Gastrocnemius medialis (tissue), 4 donors: Measurements from ENCODE around the gene CCDC141. TPM values are rescaled to one million over a fixed set of nuclear protein-coding genes. Genes with fewer than 3 reads are reported as not detected.

ENCODE experiments used
- ATAC-seq, 2 donors: fragments of 150-250 bp; one replicate each; pipeline ENCODE4 v1.9.1; 2016
- DNase-seq, 2 donors: peaks; one replicate each; pipeline ENCODE4 v3.0.0-alpha.2; 2019
- H3K27ac ChIP-seq, 4 donors: fragments of 200-600 bp; sonication (generic); 1 replicate in 1 of 4; 2 replicates in 3 of 4; pipeline ENCODE4 v1.5.1; 2016 to 2018; ENCODE audit warnings: mild to moderate bottlenecking in 2 of 4, moderate library complexity in 1 of 4
- H3K27me3 ChIP-seq, 3 donors: fragments of 200-600 bp; sonication (generic) in 2 of 3; 1 replicate in 1 of 3; 2 replicates in 2 of 3; pipeline versions ENCODE4 v1.5.1 to v1.6.0; 2016 to 2019; ENCODE audit warnings: mild to moderate bottlenecking in 1 of 3, moderate library complexity in 1 of 3
- H3K36me3 ChIP-seq, 2 donors: fragments of 200-600 bp; sonication (generic) in 1 of 2; one replicate each; pipeline ENCODE4 v1.5.1; 2017 to 2018
- H3K4me1 ChIP-seq, 2 donors: fragments of 200-600 bp; sonication (generic) in 1 of 2; one replicate each; pipeline ENCODE4 v1.5.1; 2016 to 2017; ENCODE audit warnings: mild to moderate bottlenecking in 2 of 2
- H3K4me3 ChIP-seq, 4 donors: fragments of 200-600 bp; sonication (generic) in 3 of 4; 1 replicate in 1 of 4; 2 replicates in 3 of 4; pipeline ENCODE4 v1.5.1; 2016 to 2019; ENCODE audit warnings: mild to moderate bottlenecking in 2 of 4
- H3K9me3 ChIP-seq, 3 donors: fragments of 200-600 bp; sonication (generic) in 2 of 3; 1 replicate in 1 of 3; 2 replicates in 2 of 3; pipeline ENCODE4 v1.5.1; 2016 to 2019
- POLR2A ChIP-seq, 2 donors: fragments of 450-650 bp; IDR thresholded peaks; one replicate each; pipeline ENCODE4 v1.6.1; 2017; ENCODE audit warnings: antibody characterized with exemption in 2 of 2, mild to moderate bottlenecking in 2 of 2, moderate library complexity in 2 of 2
- in situ Hi-C, 4 donors: fragments of 200-750 bp; cut with MboI; loops; one replicate each; pipeline versions ENCODE4 v1.15.0 to v1.8.0; 2017; ENCODE audit warnings: low sequenced_read_pairs in 4 of 4
- intact Hi-C: fragments of 100-400 bp; cut with DNase I; formaldehyde crosslinking; loops from one replicate; pipeline ENCODE4 v1.15.1; 2023; ENCODE audit warnings: low total_unique reads
- total RNA-seq, 4 donors: library from RNA; depleted of rRNA; stranded (reverse); fragments of >200 nt; gene quantifications; one replicate each; pipeline versions ENCODE4 v1.1.0 to v1.2.3, GENCODE V29; 2016
- TF ChIP-seq, protein P1 (sequence below), 5 experiments: fragments of 450-650 bp in 3 of 5; fragments of 200-600 bp in 2 of 5; sonication (generic) in 2 of 5; IDR thresholded peaks in 4 of 5; conservative IDR thresholded peaks in 1 of 5; 1 replicate in 4 of 5; 2 replicates in 1 of 5; pipeline ENCODE4 v1.5.1; 2016 to 2019; ENCODE audit warnings: antibody characterized with exemption in 5 of 5, mild to moderate bottlenecking in 3 of 5, moderate library complexity in 3 of 5

The CCDC141 gene
- total RNA-seq, 4 donors from 2014 or later: 0.85 to 4.3 (median 2.2) TPM

DNA sequence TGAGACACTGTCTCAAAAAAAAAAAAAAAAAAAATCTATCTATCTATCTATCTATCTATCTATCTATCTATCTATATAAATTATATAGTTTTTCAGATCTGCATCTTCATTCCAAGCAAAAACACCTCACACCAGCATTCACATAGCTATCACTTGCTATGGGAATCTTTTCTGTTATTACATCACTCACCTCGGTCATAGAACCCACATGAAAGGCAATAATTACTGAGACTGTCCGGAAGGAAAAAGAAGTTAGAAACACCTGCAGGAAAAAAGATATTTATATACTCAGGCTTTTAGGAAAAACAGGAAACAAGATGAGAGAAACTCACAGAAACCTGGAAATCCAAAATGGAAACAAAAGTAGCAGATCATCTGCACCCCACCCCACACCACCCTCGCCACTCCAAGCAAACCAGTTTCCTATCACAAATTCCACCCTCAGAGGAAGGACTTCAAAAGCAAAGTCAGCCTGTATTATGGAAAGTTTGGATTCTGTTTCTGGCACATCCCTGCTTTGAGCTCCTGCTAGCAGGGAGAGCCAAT, 21.9 kb upstream of the CCDC141 start:
- DNase-seq (no peak), ATAC-seq (no peak)
- in situ Hi-C loops (no loop called here), intact Hi-C loops (no loop called here)
- TF ChIP-seq POLR2A (IDR thresholded peaks at IDR 0.05): no peak
- TF ChIP-seq, protein P1, sequence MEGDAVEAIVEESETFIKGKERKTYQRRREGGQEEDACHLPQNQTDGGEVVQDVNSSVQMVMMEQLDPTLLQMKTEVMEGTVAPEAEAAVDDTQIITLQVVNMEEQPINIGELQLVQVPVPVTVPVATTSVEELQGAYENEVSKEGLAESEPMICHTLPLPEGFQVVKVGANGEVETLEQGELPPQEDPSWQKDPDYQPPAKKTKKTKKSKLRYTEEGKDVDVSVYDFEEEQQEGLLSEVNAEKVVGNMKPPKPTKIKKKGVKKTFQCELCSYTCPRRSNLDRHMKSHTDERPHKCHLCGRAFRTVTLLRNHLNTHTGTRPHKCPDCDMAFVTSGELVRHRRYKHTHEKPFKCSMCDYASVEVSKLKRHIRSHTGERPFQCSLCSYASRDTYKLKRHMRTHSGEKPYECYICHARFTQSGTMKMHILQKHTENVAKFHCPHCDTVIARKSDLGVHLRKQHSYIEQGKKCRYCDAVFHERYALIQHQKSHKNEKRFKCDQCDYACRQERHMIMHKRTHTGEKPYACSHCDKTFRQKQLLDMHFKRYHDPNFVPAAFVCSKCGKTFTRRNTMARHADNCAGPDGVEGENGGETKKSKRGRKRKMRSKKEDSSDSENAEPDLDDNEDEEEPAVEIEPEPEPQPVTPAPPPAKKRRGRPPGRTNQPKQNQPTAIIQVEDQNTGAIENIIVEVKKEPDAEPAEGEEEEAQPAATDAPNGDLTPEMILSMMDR (IDR thresholded peaks at IDR 0.05 in 4 of 5, conservative IDR thresholded peaks at IDR 0.05 in 1 of 5): no peak
- H3K9me3 ChIP-seq: no peaks in the 10 kb centered on the region
- H3K27ac ChIP-seq: no peak overlapping the region
- no peak overlapping the region for H3K4me3 ChIP-seq
- no peaks in the 10 kb centered on the region for H3K27me3 ChIP-seq
- H3K36me3 ChIP-seq: no peaks in the 10 kb centered on the region
- no peaks in the 10 kb centered on the region for H3K4me1 ChIP-seq

DNA sequence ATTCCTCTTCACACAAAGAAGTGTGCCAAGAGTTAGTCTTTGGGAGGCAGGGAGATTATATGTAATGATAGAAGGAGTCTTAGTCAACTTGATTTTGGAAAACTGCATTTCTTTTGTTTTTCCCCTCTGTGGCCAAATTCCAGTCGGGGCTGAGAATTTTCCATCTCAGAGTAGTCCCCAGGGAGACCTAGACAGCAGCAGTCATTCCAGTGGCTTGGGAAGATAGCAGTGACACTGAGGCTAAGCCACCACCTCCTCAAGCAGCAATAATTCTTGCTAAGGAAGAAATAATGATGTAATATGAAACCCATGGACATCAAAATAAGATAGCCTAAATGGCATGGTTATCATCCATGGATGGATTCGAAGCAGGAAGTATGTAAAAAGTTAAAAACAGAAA, 21.0 kb upstream of the CCDC141 start:
- TF ChIP-seq POLR2A (IDR thresholded peaks at IDR 0.05): no peak
- TF ChIP-seq, protein P1 (IDR thresholded peaks at IDR 0.05 in 4 of 5, conservative IDR thresholded peaks at IDR 0.05 in 1 of 5): no peak
- Histone ChIP-seq H3K4me1 (no peaks in the 10 kb centered on the region), H3K36me3 (no peaks in the 10 kb centered on the region), H3K27me3 (no peaks in the 10 kb centered on the region), H3K9me3 (no peaks in the 10 kb centered on the region), H3K27ac (no peak overlapping the region), H3K4me3 (no peak overlapping the region)
- intact Hi-C loops: no loop called here
- ATAC-seq (no peak), DNase-seq (no peak)
- in situ Hi-C loops: no loop called here

DNA sequence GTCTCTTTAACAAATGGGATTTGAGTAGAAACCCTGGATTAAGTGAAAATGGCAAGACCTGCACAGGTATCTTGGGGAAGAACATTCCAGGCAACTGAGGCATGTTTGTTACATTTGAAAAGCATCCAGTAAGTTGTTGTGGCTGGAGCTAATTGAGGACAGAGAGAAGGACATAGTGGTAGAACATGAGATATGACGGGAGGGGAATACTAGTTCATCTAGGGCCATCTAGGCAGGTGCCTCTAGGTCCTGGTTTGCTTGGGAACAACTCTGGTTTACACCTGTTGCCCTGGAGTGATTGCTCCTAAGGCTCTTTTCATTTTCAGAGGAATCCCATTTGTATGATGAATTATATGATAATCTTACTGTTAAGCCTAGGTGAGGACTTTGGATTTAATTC, 19.7 kb upstream of the CCDC141 start:
- Histone ChIP-seq H3K9me3 (no peaks in the 10 kb centered on the region), H3K4me3 (no peak overlapping the region), H3K27me3 (no peaks in the 10 kb centered on the region), H3K36me3 (no peaks in the 10 kb centered on the region), H3K27ac (no peak overlapping the region), H3K4me1 (no peaks in the 10 kb centered on the region)
- in situ Hi-C loops: no loop called here
- no peak for ATAC-seq
- no peak for DNase-seq
- TF ChIP-seq, protein P1 (IDR thresholded peaks at IDR 0.05 in 4 of 5, conservative IDR thresholded peaks at IDR 0.05 in 1 of 5): no peak
- no peak for TF ChIP-seq POLR2A (IDR thresholded peaks at IDR 0.05)
- intact Hi-C loops: no loop called here

DNA sequence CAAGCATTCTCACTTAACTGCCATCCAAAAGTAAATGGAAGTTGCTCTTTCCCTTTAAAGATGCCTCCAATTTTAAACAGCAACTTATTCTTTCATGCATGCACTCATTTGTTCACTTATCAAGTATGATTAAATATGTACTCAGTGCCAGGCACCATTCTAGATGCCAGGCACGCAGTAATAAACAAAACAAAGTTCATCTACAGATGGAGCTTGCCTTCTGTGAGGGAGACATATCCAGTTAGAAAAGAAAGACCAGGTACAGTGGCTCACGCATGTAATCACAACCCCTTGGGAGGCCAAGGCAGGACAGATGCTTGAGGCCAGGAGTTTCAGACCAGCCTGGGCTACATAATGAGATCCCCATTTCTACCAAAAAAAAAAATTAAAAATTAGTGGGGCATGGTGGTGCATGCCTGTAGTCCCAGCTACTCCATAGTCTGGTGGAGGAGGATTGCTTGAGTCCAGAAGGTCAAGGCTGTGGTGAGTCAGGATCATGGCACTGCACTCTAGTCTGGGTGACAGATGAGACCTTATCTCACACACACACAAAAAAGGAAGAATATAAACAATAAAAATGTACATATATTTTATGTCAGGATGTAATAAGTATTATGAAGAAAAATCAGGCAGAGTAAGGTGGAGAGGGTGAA, 19.2 kb upstream of the CCDC141 start:
- no peak for TF ChIP-seq POLR2A (IDR thresholded peaks at IDR 0.05)
- TF ChIP-seq, protein P1 (IDR thresholded peaks at IDR 0.05 in 4 of 5, conservative IDR thresholded peaks at IDR 0.05 in 1 of 5): no peak
- in situ Hi-C loops: no loop called here
- no peaks in the 10 kb centered on the region for H3K9me3 ChIP-seq
- intact Hi-C loops: no loop called here
- ATAC-seq (no peak), DNase-seq (no peak)
- H3K27ac ChIP-seq: no peak overlapping the region
- H3K36me3 ChIP-seq: no peaks in the 10 kb centered on the region
- H3K27me3 ChIP-seq: no peaks in the 10 kb centered on the region
- no peak overlapping the region for H3K4me3 ChIP-seq
- H3K4me1 ChIP-seq: no peaks in the 10 kb centered on the region
